ENCODE results near the gene LBR. TPM values are rescaled to one million over a fixed set of nuclear protein-coding genes. Genes with fewer than 3 reads are reported as not detected.

LBR gene
- total and polyA plus RNA-seq, 3 donors from 2014 or later = 31.7 to 40.3 (median 39.9) TPM

GRCh38 chr1:225449261-225449660 lies 21.4 kb upstream of the LBR start:
- intact Hi-C loops (cut with DNase I; ENCODE audit: low total_unique reads) = no loop called here
- Histone ChIP-seq H3K4me1 (peaks cover 41% of the 10 kb centered on the region), H3K4me3 (no peak overlapping the region), H3K9me3 (no peaks in the 10 kb centered on the region), H3K27ac (peak overlapping the region in 1 of 2 donors; percentile 85), H3K27me3 (no peaks in the 10 kb centered on the region), H3K36me3 (ENCODE audit: low read depth, missing control alignments) (no peaks in the 10 kb centered on the region)
- 84 to 93% methylated on average over 9 of the region's 9 CpGs for WGBS, 2 donors
- TF ChIP-seq CTCF (IDR thresholded peaks at IDR 0.05) (no peak), POLR2A (IDR thresholded peaks at IDR 0.05) (no peak)
- no peak for DNase-seq

- Histone ChIP-seq H3K9me3 (no peaks in the 10 kb centered on the region), H3K27me3 (no peaks in the 10 kb centered on the region), H3K27ac (peak overlapping the region; percentile 35 to 85), H3K4me3 (no peak overlapping the region), H3K36me3 (ENCODE audit: low read depth, missing control alignments) (no peaks in the 10 kb centered on the region), H3K4me1 (peaks cover 41% of the 10 kb centered on the region)
- TF ChIP-seq CTCF (IDR thresholded peaks at IDR 0.05) (no peak), POLR2A (IDR thresholded peaks at IDR 0.05) (no peak)
- WGBS, 2 donors = 52 to 70% methylated on average over 7 to 9 of the region's 9 CpGs
- intact Hi-C loops (cut with DNase I; ENCODE audit: low total_unique reads) = no loop called here
- DNase-seq = no peak
These were observed 20.4 kb upstream of the LBR start for GRCh38 chr1:225448146-225448805.

- DNase-seq = peak; percentile 83
- 33 to 43% methylated on average over 8 of the region's 8 CpGs for WGBS, 2 donors
- peak overlapping the region; percentile 35 to 85 for H3K27ac ChIP-seq
- no peaks in the 10 kb centered on the region for H3K27me3 ChIP-seq
- H3K9me3 ChIP-seq = no peaks in the 10 kb centered on the region
- no peak overlapping the region for H3K4me3 ChIP-seq
- H3K36me3 ChIP-seq (ENCODE audit: low read depth, missing control alignments) = no peaks in the 10 kb centered on the region
- peaks cover 41% of the 10 kb centered on the region for H3K4me1 ChIP-seq
- intact Hi-C loops (cut with DNase I; ENCODE audit: low total_unique reads) = no loop called here
- TF ChIP-seq POLR2A (IDR thresholded peaks at IDR 0.05) = no peak
- no peak for TF ChIP-seq CTCF (IDR thresholded peaks at IDR 0.05)
These were observed 19.8 kb upstream of the LBR start for GRCh38 chr1:225447650-225448089.

DNA sequence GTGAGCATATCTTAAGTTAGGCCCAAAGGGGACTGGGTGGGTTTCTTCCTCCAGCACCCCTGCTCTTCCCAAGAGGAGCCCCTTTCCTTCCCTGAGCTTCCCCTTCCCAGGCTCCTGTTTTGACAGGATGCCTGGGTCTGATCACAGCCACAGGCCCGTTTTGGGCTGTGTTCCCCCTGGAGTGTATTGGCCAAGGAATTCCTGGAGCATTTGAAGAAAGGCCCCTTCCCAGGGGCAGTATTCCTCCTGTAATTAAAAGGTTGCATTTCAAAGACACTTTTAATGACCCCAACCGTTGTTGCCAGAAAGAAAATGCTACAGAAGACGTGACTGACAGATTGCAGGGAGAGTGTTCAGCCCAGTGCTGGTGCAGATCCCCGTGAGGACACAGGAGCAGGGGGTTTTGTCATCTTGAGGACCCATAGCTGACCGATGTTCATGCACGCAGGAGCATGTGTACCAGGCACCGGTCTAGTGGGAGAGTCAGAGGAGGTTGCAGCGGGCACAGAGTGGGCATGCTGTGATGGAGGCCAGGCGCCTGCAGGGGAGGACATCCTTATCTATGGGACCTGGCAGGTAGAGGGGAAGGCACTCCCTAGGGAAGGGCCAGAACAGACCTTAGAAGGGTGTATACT lies 19.3 kb upstream of the LBR start:
- Histone ChIP-seq H3K36me3 (ENCODE audit: low read depth, missing control alignments) (no peaks in the 10 kb centered on the region), H3K27me3 (no peaks in the 10 kb centered on the region), H3K9me3 (no peaks in the 10 kb centered on the region), H3K4me3 (no peak overlapping the region), H3K27ac (peak overlapping the region; percentile 35 to 85), H3K4me1 (peaks cover 41% of the 10 kb centered on the region)
- intact Hi-C loops (cut with DNase I; ENCODE audit: low total_unique reads) = no loop called here
- DNase-seq = no peak
- WGBS, 2 donors = 43 to 58% methylated on average over 6 to 9 of the region's 9 CpGs
- no peak for TF ChIP-seq CTCF (IDR thresholded peaks at IDR 0.05)
- TF ChIP-seq POLR2A (IDR thresholded peaks at IDR 0.05) = no peak
